ENCODE measurements around the gene OR5I1.

- TF ChIP-seq, protein P1, sequence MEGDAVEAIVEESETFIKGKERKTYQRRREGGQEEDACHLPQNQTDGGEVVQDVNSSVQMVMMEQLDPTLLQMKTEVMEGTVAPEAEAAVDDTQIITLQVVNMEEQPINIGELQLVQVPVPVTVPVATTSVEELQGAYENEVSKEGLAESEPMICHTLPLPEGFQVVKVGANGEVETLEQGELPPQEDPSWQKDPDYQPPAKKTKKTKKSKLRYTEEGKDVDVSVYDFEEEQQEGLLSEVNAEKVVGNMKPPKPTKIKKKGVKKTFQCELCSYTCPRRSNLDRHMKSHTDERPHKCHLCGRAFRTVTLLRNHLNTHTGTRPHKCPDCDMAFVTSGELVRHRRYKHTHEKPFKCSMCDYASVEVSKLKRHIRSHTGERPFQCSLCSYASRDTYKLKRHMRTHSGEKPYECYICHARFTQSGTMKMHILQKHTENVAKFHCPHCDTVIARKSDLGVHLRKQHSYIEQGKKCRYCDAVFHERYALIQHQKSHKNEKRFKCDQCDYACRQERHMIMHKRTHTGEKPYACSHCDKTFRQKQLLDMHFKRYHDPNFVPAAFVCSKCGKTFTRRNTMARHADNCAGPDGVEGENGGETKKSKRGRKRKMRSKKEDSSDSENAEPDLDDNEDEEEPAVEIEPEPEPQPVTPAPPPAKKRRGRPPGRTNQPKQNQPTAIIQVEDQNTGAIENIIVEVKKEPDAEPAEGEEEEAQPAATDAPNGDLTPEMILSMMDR (conservative IDR thresholded peaks at IDR 0.05 in 1 of 2, IDR thresholded peaks at IDR 0.05 in 1 of 2; ENCODE audit: extremely low read depth in 1 of 2, insufficient read depth in 1 of 2, low read depth in 1 of 2, low read length in 2 of 2): no peak
- no peak for TF ChIP-seq EZH2 (IDR thresholded peaks at IDR 0.05; ENCODE audit: borderline replicate concordance, low read length)
Observed at GRCh38 chr11:55936300-55936699, at the start of gene OR5I1.
